ENCODE results near the gene HECA. TPM values are rescaled to one million over a fixed set of nuclear protein-coding genes. Genes with fewer than 3 reads are reported as not detected.

HECA gene
- total and polyA plus RNA-seq, 2 of the 8 experiments (the other 6 are each of a cell fraction or from before 2014, with no cell fraction given) = 2.4 to 9.2 TPM

- H4K20me1 ChIP-seq (replicated peaks in 1 of 2; ENCODE audit: control insufficient read depth in 1 of 2, insufficient read depth in 2 of 2, low read length in 2 of 2) = peaks cover 0 to 3% of the 10 kb centered on the region in 2 experiments
- ChIA-PET CTCF (ENCODE audit: partially characterized antibody) (interaction anchor here (0.7 to 1.7 kb wide), 4 partner anchors 9 to 191 kb away, joined by 3 to 5 read pairs (median 4); no protein-coding TSS in a partner anchor), POLR2A (ENCODE audit: partially characterized antibody) (no interaction called here)
- no peaks in the 10 kb centered on the region for H3K9me3 ChIP-seq (ENCODE audit: insufficient read depth in 2 of 2, low read depth in 1 of 2, low read length in 1 of 2)
- no peak overlapping the region for H3K56ac ChIP-seq (replicated peaks; ENCODE audit: insufficient read length, low read depth, low read length)
- H3K4ac ChIP-seq (replicated peaks; ENCODE audit: insufficient read length, low read depth, low read length) = no peak overlapping the region
- no peak overlapping the region for H2AFZ ChIP-seq (ENCODE audit: low read length)
- no peak overlapping the region for H2BK20ac ChIP-seq (ENCODE audit: low read length)
- 92% methylated on average over 1 of the region's 1 CpG; no CpG with 5 or more reads in 1 of the 2 experiments for WGBS, 2 experiments (ENCODE audit: extremely low coverage in 1 of 2, insufficient coverage in 1 of 2, insufficient read length in 1 of 2, insufficient replicate concordance in 2 of 2, low coverage in 1 of 2, low lambda C conversion rate in 2 of 2, missing lambda C conversion rate in 1 of 2)
- H3K27ac ChIP-seq (ENCODE audit: low read depth, low read length) = no peak overlapping the region
- H2BK5ac ChIP-seq (ENCODE audit: low read depth, low read length) = no peak overlapping the region
- H4K8ac ChIP-seq (ENCODE audit: extremely low read depth, insufficient read depth, low read length) = no peak overlapping the region
- no peak overlapping the region for H3K23ac ChIP-seq (ENCODE audit: insufficient read length)
- H3K18ac ChIP-seq (ENCODE audit: extremely low read depth, low read length) = no peak overlapping the region
- no peak overlapping the region for H4K5ac ChIP-seq (ENCODE audit: insufficient read length, low read depth, low read length)
- no peak overlapping the region for H2AK5ac ChIP-seq (ENCODE audit: low read depth, low read length)
- no peak overlapping the region for H3K4me2 ChIP-seq (ENCODE audit: insufficient read depth in 1 of 2, low read depth in 2 of 2, low read length in 2 of 2)
- no peak overlapping the region for H2BK12ac ChIP-seq (ENCODE audit: low read depth, low read length)
- no peak overlapping the region for H2BK15ac ChIP-seq (ENCODE audit: low read length)
- no peak for TF ChIP-seq CREB1 (IDR thresholded peaks at IDR 0.05)
- no peak for TF ChIP-seq TEAD4 (IDR thresholded peaks at IDR 0.05; ENCODE audit: low read depth, low read length)
- no peak for TF ChIP-seq SIRT6 (IDR thresholded peaks at IDR 0.05; ENCODE audit: low read length)
- no peak for TF ChIP-seq SRF (IDR thresholded peaks at IDR 0.05; ENCODE audit: low read depth, low read length)
- TF ChIP-seq GTF2F1 (IDR thresholded peaks at IDR 0.05; ENCODE audit: borderline replicate concordance, low read depth, low read length) = no peak
- TF ChIP-seq ATF3 (IDR thresholded peaks at IDR 0.05; ENCODE audit: insufficient read depth, low read depth, low read length) = no peak
- no peak for TF ChIP-seq HDAC6 (IDR thresholded peaks at IDR 0.05; ENCODE audit: low read depth, low read length)
- TF ChIP-seq KDM1A (IDR thresholded peaks at IDR 0.05; ENCODE audit: borderline replicate concordance, low read length) = no peak
- no peak overlapping the region for H3K9ac ChIP-seq (replicated peaks in 1 of 4; ENCODE audit: extremely low read depth in 1 of 4, low read depth in 3 of 4, low read length in 3 of 4)
- H3K14ac ChIP-seq (ENCODE audit: insufficient read length) = no peak overlapping the region
- H3K79me2 ChIP-seq (ENCODE audit: control insufficient read depth in 1 of 2, insufficient read depth in 2 of 2, low read length in 2 of 2) = no peaks in the 10 kb centered on the region
- no peak overlapping the region for H3K4me3 ChIP-seq (ENCODE audit: extremely low read depth in 1 of 4, insufficient read depth in 2 of 4, low read depth in 3 of 4, low read length in 4 of 4)
- H3K4me1 ChIP-seq (replicated peaks in 1 of 4; ENCODE audit: control insufficient read depth in 3 of 4, insufficient read depth in 4 of 4, low read length in 3 of 4) = peaks cover 0 to 3% (median 0%) of the 10 kb centered on the region in 4 experiments; a peak in 1 of 7 replicates
- no peaks in the 10 kb centered on the region for H3K23me2 ChIP-seq (ENCODE audit: low read depth, low read length)
- FAIRE-seq (no peak), DNase-seq (ENCODE audit: low read depth in 1 of 2, low spot score in 2 of 2) (no peak)
- H3K27me3 ChIP-seq (replicated peaks in 1 of 4; ENCODE audit: control insufficient read depth in 3 of 4, extremely low read depth in 1 of 4, insufficient read depth in 3 of 4, low read length in 3 of 4) = no peaks in the 10 kb centered on the region
- no peak overlapping the region for H2BK120ac ChIP-seq (replicated peaks; ENCODE audit: low read depth, low read length)
- H3K79me1 ChIP-seq (ENCODE audit: low read depth, low read length) = no peaks in the 10 kb centered on the region; the same call in 1 of the 2 replicates
- H4K91ac ChIP-seq (replicated peaks; ENCODE audit: insufficient read length, low read length) = no peak overlapping the region
- peaks cover 0 to 3% (median 0%) of the 10 kb centered on the region in 4 experiments; a peak in 3 of 8 replicates for H3K36me3 ChIP-seq (ENCODE audit: control insufficient read depth in 2 of 4, insufficient read depth in 4 of 4, low read length in 3 of 4)
These were observed 38.9 kb downstream of the HECA start for GRCh38 chr6:139173822-139174221.
